Lung (tissue), 12 donors: ENCODE measurements around the gene CHST11. TPM values are rescaled to one million over a fixed set of nuclear protein-coding genes. Genes with fewer than 3 reads are reported as not detected.

ENCODE experiments used
- ATAC-seq: fragments of 200-7000 bp; cut with Tn5 transposase; one replicate; pipeline ENCODE4 v1.9.1; 2020; ENCODE audit warnings: moderate number of reproducible peaks; ENCODE audit not compliant: insufficient read depth, low FRiP score
- DNase-seq, 3 donors: peaks; one replicate each; pipeline ENCODE4 v3.0.0-alpha.2; 2013 to 2017
- H3K27ac ChIP-seq, 2 donors: one replicate each; pipeline ENCODE4 v1.5.1; 2013; ENCODE audit warnings: mild to moderate bottlenecking in 2 of 2, moderate library complexity in 2 of 2, control low read depth in 1 of 2, inconsistent platforms in 1 of 2, low read depth in 1 of 2, low read length in 1 of 2
- H3K27me3 ChIP-seq, 3 donors: one replicate each; pipeline ENCODE4 v1.5.1; 2013; ENCODE audit warnings: low read length in 2 of 3; ENCODE audit not compliant: control insufficient read depth in 3 of 3, insufficient read depth in 3 of 3
- H3K36me3 ChIP-seq, 4 donors: one replicate each; pipeline ENCODE4 v1.5.1; 2013; ENCODE audit warnings: low read length in 4 of 4, mild to moderate bottlenecking in 1 of 4, moderate library complexity in 1 of 4; ENCODE audit not compliant: control insufficient read depth in 4 of 4, insufficient read depth in 4 of 4
- H3K4me1 ChIP-seq, 5 donors: one replicate each; pipeline ENCODE4 v1.5.1; 2013; ENCODE audit warnings: low read length in 5 of 5, mild to moderate bottlenecking in 2 of 5, moderate library complexity in 1 of 5; ENCODE audit not compliant: control insufficient read depth in 5 of 5, insufficient read depth in 5 of 5
- H3K4me3 ChIP-seq: one replicate; pipeline ENCODE4 v1.5.1; 2013; ENCODE audit warnings: mild to moderate bottlenecking, control low read depth, moderate library complexity
- H3K9ac ChIP-seq, 2 donors: one replicate each; pipeline ENCODE4 v1.5.1; 2013; ENCODE audit warnings: low read length in 2 of 2, control low read depth in 1 of 2; ENCODE audit not compliant: insufficient read depth in 1 of 2
- H3K9me3 ChIP-seq, 4 donors: one replicate each; pipeline ENCODE4 v1.5.1; 2013; ENCODE audit warnings: low read length in 3 of 4, mild to moderate bottlenecking in 1 of 4, moderate library complexity in 1 of 4; ENCODE audit not compliant: control insufficient read depth in 4 of 4, insufficient read depth in 3 of 4
- WGBS, 2 donors: extraction: QIAGEN DNeasy Blood & Tissue Kit; methylation state at CpG; one replicate each; pipeline ENCODE4 v1.1.7; 2013; 5-methylcytosine and 5-hydroxymethylcytosine counted together
- polyA plus RNA-seq, 2 donors: library from polyadenylated mRNA; stranded (reverse); fragments of 200-250 nt; gene quantifications; one replicate each; pipeline ENCODE4 v1.2.1, GENCODE V29; 2013
- total RNA-seq, 2 donors: library from RNA; depleted of rRNA in 1 of 2; stranded (reverse); fragments of >200 nt in 1 of 2; gene quantifications; one replicate each; pipeline ENCODE4 v1.2.1, GENCODE V29; 2014 to 2021
- TF ChIP-seq, protein P1 (sequence below): IDR thresholded peaks from 2 replicates; pipeline ENCODE4 v1.5.1; 2012; ENCODE audit warnings: mild to moderate bottlenecking; ENCODE audit errors: control extremely low read depth, extremely low read depth
- donor health status: control.
- donor health status: control.
- donor health status: Bipolar disorder and iron deficiency.
- donor health status: healthy.
- donor health status: DM: yes; HTN: yes; CAD: no.

Gene CHST11
- total and polyA plus RNA-seq, 4 donors: 9.0 to 63.2 (median 27.7) TPM

DNA sequence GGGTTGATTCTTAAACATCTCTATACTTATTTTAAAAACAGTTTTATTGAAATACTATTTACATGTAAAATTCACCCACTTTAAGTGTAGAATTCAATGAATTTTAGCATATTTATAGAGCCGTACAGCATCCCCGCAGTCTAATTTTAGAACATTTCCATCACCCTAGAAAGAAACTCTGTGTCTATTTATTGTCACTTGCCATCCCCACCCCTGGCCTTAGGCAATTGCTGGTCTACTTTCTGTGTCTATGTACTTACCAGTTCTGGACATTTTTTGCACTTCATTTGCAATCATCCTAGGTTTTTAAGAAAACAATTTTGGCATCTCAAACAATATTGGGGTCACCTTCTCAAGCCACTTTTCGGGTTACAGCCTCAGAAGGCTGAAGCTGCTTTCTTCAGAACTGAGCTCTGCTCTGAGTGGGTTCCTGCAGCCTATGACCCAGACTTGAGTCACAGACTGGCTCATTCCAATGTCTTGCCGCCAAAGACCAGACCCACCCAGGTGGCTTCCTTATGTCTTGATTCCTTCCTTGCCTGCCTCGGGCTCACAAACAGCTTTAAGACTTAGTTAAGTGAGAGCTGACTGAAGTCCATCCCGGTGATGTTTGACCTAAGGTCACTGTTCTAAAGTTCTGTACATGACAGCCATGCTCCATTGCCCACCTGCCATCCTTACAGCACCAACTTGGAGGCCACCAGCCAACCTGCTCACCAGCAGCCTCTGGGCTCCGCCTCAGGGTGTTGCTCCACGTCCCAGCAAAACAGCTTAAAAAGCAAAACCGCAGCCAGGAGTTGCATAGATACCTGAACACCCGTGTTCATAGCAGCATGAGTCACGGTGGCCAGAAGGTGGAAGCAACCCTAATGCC is 131.5 kb downstream of the CHST11 start:
- H3K27ac ChIP-seq: no peak overlapping the region
- 92 to 94% methylated on average over 11 of the region's 11 CpGs for WGBS, 2 donors
- no peak overlapping the region for H3K4me3 ChIP-seq
- DNase-seq (no peak), ATAC-seq (no peak)
- H3K36me3 ChIP-seq: no peaks in the 10 kb centered on the region
- no peaks in the 10 kb centered on the region for H3K27me3 ChIP-seq
- no peaks in the 10 kb centered on the region for H3K9me3 ChIP-seq
- H3K4me1 ChIP-seq: no peaks in the 10 kb centered on the region
- TF ChIP-seq, protein P1, sequence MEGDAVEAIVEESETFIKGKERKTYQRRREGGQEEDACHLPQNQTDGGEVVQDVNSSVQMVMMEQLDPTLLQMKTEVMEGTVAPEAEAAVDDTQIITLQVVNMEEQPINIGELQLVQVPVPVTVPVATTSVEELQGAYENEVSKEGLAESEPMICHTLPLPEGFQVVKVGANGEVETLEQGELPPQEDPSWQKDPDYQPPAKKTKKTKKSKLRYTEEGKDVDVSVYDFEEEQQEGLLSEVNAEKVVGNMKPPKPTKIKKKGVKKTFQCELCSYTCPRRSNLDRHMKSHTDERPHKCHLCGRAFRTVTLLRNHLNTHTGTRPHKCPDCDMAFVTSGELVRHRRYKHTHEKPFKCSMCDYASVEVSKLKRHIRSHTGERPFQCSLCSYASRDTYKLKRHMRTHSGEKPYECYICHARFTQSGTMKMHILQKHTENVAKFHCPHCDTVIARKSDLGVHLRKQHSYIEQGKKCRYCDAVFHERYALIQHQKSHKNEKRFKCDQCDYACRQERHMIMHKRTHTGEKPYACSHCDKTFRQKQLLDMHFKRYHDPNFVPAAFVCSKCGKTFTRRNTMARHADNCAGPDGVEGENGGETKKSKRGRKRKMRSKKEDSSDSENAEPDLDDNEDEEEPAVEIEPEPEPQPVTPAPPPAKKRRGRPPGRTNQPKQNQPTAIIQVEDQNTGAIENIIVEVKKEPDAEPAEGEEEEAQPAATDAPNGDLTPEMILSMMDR: no peak
- H3K9ac ChIP-seq: no peak overlapping the region

DNA sequence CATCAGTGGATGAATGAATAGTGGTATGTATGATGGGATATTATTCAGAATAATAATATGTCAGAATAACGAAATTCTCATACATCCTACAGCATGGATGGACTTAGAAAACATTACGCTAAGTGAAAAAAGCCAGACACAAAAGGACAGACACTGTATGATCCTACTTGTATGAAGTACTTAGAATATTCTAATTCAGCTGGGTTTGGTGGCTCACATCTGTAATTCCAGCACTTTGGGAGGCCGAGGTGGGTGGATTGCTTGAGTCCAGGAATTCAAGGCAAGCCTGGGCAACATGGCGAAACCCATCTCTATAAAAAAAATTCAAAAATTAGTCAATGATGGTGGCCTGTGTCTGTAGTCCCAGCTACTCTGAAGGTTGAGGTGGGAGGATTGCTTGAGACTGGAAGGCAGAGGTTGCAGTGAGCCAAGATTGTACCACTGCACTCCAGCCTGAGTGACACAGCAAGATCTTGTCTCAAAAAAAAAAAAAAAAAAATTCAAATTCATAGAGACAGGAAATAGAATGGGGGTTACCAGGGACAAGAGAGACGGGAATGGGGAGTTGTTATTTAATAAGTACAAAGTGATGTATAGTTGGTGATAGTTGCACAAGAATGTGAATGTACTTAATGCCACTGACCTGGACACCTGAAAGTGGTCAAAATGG is 132.3 kb downstream of the CHST11 start:
- Histone ChIP-seq H3K9me3 (no peaks in the 10 kb centered on the region), H3K9ac (no peak overlapping the region)
- no peak for DNase-seq

DNA sequence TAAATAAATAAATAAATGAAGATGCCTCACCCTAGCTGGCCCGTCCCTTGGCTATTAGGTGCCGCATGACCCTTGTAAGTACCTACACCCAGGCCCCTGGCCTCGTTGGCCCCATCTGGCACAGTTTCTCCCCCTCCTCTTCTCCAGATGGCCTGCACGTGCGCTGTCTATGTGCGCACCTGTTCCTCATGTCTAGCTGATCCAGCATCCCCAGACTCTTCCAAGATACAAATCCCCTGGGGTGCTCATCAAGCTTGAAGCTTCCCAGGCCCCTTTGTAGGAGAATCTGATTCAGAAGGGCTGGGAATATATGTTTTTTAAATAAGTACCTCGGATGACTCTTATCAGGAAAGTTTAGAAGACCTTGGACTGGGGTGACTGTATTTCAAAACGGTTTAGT is 133.3 kb downstream of the CHST11 start:
- DNase-seq: no peak
- TF ChIP-seq, protein P1: no peak

More for the DNA sequence above, 132.3 kb downstream of the CHST11 start:
- H3K4me1 ChIP-seq: no peaks in the 10 kb centered on the region
- TF ChIP-seq, protein P1: no peak
- H3K27me3 ChIP-seq: no peaks in the 10 kb centered on the region
- no peak overlapping the region for H3K4me3 ChIP-seq
- no peak overlapping the region for H3K27ac ChIP-seq
- no peak for ATAC-seq
- H3K36me3 ChIP-seq: no peaks in the 10 kb centered on the region
- WGBS, 2 donors: 73 to 77% methylated on average over 5 of the region's 5 CpGs

More for the DNA sequence above, 133.3 kb downstream of the CHST11 start:
- Histone ChIP-seq H3K27me3 (no peaks in the 10 kb centered on the region), H3K27ac (no peak overlapping the region), H3K36me3 (no peaks in the 10 kb centered on the region), H3K4me3 (no peak overlapping the region), H3K4me1 (no peaks in the 10 kb centered on the region), H3K9me3 (no peaks in the 10 kb centered on the region), H3K9ac (no peak overlapping the region)
- 91 to 92% methylated on average over 8 of the region's 8 CpGs for WGBS, 2 donors
- no peak for ATAC-seq
